Measurements from ENCODE around the gene CRIP1. TPM values are rescaled to one million over a fixed set of nuclear protein-coding genes. Genes with fewer than 3 reads are reported as not detected.

The CRIP1 gene
- total RNA-seq, 4 donors from 2014 or later = 34.0 to 110 (median 54.6) TPM

DNA sequence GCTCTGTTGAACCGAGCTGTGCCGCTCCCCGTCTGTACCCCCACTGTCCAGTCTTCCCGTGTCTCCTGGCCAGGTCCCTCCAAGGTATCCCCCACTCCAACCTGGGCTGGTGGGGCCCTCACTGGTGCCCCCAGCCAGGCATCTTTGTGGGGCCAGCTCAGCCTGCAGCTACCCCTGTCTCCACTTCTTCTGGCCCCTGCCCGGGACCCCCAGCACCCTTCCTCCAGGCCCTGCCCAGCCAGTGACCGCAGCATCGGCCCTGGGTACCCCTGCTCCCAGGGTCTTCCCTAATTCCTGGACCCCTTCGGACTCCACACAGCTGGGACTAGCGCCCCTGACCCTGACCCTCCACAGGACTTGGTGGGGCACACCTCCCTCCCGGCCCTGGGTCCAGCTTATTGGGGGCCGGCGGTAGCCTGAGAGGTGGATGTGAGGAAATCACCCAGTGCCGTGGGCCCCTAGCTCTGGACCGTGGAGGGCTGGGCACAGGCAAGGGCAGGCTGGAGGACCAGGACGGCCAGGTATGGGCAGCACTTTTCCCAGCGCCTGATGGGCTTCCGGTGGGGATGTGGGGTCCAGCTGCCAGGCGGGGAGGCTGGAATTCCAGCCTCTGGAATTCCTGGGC, 4.1 kb upstream of the CRIP1 start:
- no peaks in the 10 kb centered on the region for H3K9me3 ChIP-seq
- TF ChIP-seq, protein P1, sequence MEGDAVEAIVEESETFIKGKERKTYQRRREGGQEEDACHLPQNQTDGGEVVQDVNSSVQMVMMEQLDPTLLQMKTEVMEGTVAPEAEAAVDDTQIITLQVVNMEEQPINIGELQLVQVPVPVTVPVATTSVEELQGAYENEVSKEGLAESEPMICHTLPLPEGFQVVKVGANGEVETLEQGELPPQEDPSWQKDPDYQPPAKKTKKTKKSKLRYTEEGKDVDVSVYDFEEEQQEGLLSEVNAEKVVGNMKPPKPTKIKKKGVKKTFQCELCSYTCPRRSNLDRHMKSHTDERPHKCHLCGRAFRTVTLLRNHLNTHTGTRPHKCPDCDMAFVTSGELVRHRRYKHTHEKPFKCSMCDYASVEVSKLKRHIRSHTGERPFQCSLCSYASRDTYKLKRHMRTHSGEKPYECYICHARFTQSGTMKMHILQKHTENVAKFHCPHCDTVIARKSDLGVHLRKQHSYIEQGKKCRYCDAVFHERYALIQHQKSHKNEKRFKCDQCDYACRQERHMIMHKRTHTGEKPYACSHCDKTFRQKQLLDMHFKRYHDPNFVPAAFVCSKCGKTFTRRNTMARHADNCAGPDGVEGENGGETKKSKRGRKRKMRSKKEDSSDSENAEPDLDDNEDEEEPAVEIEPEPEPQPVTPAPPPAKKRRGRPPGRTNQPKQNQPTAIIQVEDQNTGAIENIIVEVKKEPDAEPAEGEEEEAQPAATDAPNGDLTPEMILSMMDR (IDR thresholded peaks at IDR 0.05) = no peak
- TF ChIP-seq EP300 (IDR thresholded peaks at IDR 0.05) = no peak
- TF ChIP-seq POLR2AphosphoS5 (IDR thresholded peaks at IDR 0.05) = no peak
- TF ChIP-seq POLR2A (IDR thresholded peaks at IDR 0.05; ENCODE audit: low read depth) = no peak
- peaks cover 84 to 100% (median 99%) of the 10 kb centered on the region in 4 donors for H3K4me1 ChIP-seq
- H3K27ac ChIP-seq (replicated peaks in 1 of 4) = peak overlapping the region; percentile 93 to 99 (median 96)
- WGBS = 75% methylated on average over 8 of the region's 18 CpGs
- peak overlapping the region in 3 of 4 donors; percentile 51 to 58 (median 56) for H3K4me3 ChIP-seq
- peaks cover 3 to 24% (median 20%) of the 10 kb centered on the region in 4 donors for H3K36me3 ChIP-seq
- H3K27me3 ChIP-seq = peaks cover 0 to 12% (median 0%) of the 10 kb centered on the region in 4 donors
- no peak for DNase-seq (ENCODE audit: extremely low spot score)
- intact Hi-C loops (cut with DNase I) = no loop called here

DNA sequence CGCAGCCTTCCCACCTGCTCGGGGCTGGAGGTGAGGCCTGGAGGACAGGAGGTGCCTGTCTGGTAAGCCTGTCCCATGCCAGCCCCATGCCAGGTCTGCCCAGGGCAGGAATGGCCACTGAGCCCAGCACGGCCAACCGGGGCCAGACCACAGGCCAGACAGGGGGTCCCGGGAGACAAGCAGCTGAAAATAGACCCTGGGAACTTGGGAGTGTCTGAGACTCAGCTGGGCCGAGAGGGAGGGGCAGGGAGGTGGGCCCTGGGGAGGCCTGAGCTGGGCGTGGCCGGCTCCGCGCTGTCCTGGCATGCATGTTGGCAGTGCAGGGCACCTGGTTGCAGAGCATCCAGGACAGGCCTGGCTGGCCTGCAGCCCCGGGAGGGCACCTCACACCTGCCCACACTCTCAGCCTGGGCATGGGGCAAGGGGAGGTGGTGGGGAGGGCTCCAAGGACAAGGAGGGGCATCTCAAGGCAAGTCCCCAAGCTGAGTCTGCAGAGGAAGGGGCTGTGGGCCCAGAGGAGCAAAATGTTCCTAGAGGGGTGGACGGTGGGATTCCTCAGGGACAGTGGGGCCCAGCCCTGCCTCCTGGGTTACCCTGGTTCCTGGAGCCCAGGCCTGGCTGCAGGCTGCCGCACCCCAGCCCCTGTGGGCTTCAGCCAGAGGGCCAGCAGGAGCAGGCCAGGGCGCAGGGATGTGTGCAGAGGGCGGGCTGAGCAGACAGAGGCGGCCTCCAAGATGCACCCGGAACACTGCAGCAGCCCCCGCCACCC, 3.2 kb upstream of the CRIP1 start:
- H3K9me3 ChIP-seq = no peaks in the 10 kb centered on the region
- 68% methylated on average over 9 of the region's 18 CpGs for WGBS
- peaks cover 0 to 17% (median 0%) of the 10 kb centered on the region in 4 donors for H3K27me3 ChIP-seq
- peaks cover 3 to 22% (median 16%) of the 10 kb centered on the region in 4 donors for H3K36me3 ChIP-seq
- DNase-seq (ENCODE audit: extremely low spot score) = no peak
- H3K4me3 ChIP-seq = no peak overlapping the region
- intact Hi-C loops (cut with DNase I) = no loop called here
- H3K4me1 ChIP-seq = peaks cover 85 to 100% (median 100%) of the 10 kb centered on the region in 4 donors
- peak overlapping the region; percentile 93 to 99 (median 96) for H3K27ac ChIP-seq (replicated peaks in 1 of 4)
- peak in 1 of 2 donors; percentile 4 for TF ChIP-seq POLR2AphosphoS5 (IDR thresholded peaks at IDR 0.05)
- no peak for TF ChIP-seq EP300 (IDR thresholded peaks at IDR 0.05)

DNA sequence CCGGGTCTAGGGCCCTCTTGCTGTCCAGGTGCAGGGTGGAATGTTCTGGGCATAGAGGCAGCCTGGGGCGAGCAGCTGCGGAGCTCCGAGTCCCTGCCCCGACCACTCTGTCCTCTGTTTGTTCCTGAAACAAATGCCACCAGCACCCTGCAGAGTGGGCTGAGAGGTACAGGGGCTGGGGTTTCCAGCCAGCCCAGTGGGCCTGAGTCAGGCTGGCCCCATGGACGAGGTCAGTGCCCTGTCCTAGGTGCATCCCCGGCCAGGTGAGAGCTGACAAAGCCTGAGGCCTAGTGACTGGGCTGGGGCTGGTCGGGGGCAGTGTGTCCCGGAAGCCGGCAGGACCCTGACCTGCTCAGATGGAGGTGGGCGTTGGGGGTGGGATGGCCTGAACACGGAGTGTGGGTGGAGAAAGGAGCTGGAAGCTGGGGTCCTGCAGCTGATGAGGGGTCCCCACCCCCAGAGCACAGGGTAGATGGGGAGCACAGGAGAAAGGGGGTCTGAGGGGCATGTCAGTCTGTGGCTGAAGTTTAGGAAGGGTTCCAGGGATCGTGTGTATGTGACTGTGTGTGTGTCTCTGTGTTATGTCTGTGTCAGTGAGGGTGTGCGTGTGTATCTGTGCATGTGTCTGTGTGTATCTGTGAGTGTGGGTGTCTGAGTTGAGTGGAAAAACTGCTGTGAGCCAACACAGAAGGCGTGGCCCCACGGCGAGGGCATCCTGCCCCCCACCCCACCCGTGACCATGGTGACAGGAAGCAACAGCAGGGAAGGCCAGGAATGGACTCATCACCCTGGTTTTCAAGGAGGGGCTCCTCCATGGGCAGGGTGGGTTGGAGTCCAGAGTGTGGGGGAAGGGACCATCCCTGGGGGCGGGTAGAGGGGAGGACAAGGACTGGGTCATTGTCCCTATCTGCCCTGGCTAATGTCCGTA, 2.4 kb upstream of the CRIP1 start:
- DNase-seq (ENCODE audit: extremely low spot score) = no peak
- TF ChIP-seq POLR2AphosphoS5 (IDR thresholded peaks at IDR 0.05) (peak in 1 of 2 donors; percentile 69), POLR2A (IDR thresholded peaks at IDR 0.05; ENCODE audit: low read depth) (no peak)
- TF ChIP-seq, protein P1 (IDR thresholded peaks at IDR 0.05) = no peak
- Histone ChIP-seq H3K4me3 (no peak overlapping the region), H3K27ac (replicated peaks in 1 of 4) (peak overlapping the region; percentile 93 to 99 (median 96)), H3K9me3 (no peaks in the 10 kb centered on the region), H3K4me1 (peaks cover 90 to 100% (median 100%) of the 10 kb centered on the region in 4 donors), H3K27me3 (peaks cover 0 to 14% (median 0%) of the 10 kb centered on the region in 4 donors), H3K36me3 (peaks cover 3 to 18% (median 8%) of the 10 kb centered on the region in 4 donors)
- 40% methylated on average over 13 of the region's 20 CpGs for WGBS
- intact Hi-C loops (cut with DNase I) = no loop called here

DNA sequence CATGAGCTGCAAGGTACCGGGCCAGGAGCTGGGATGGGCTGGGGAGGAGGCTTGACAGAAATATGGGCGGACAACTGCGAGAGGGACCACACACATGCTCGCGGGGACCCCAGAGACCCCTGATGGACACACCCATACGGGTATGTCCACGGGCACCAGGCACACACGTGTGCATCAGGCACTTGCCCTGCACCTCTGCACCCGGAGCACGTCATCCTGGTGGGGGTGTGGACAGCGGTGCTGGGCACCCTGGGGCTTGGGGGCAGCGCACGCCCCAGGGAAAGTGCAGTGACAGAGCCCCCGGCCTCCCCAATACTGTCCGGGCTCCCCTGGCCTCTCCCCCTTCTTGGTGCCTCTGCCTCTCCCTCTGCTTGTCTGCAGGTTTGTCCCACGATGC, 1.7 kb upstream of the CRIP1 start:
- Histone ChIP-seq H3K9me3 (no peaks in the 10 kb centered on the region), H3K36me3 (peaks cover 0 to 11% (median 1%) of the 10 kb centered on the region in 4 donors), H3K4me3 (no peak overlapping the region), H3K27ac (replicated peaks in 1 of 4) (peak overlapping the region; percentile 93 to 99 (median 96)), H3K27me3 (peaks cover 0 to 14% (median 0%) of the 10 kb centered on the region in 4 donors), H3K4me1 (peaks cover 92 to 100% (median 100%) of the 10 kb centered on the region in 4 donors)
- TF ChIP-seq POLR2A (IDR thresholded peaks at IDR 0.05; ENCODE audit: low read depth) = no peak
- WGBS = no CpG with 5 or more reads among the region's 16 CpGs
- intact Hi-C loops (cut with DNase I) = loop anchor here (5.0 kb wide), 1 partner anchor 38 kb away; no protein-coding TSS in a partner anchor
- no peak for DNase-seq (ENCODE audit: extremely low spot score)

DNA sequence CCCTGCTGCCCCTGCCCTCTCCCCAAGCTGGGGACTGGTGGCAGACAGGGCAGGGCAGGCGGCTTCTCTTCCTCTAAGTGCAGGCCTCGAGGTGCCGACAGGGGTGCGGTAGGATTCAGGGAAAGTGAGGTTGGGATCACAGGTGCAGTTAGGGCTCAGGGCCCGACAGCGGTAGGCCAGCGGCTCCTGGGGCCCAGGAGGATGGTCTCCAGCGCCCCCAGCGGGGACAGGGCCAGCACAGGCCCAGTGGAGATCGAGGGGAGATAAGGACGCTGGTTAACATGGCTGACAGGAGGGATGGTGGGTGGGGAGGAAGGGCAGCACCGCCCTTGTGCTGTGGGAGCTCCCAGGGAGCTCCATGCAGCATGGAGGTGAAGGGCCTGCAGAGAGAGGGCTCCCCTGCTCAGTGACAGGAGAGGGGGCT, 935 bp upstream of the CRIP1 start:
- Histone ChIP-seq H3K4me1 (peaks cover 87 to 97% (median 96%) of the 10 kb centered on the region in 4 donors), H3K9me3 (no peaks in the 10 kb centered on the region), H3K27me3 (peaks cover 0 to 14% (median 0%) of the 10 kb centered on the region in 4 donors), H3K27ac (replicated peaks in 1 of 4) (peak overlapping the region; percentile 93 to 99 (median 96)), H3K36me3 (peaks cover 0 to 8% (median 0%) of the 10 kb centered on the region in 4 donors), H3K4me3 (peak overlapping the region; percentile 68 to 75 (median 72))
- intact Hi-C loops (cut with DNase I) = loop anchor here (5.0 kb wide), 1 partner anchor 38 kb away; no protein-coding TSS in a partner anchor
- TF ChIP-seq POLR2A (IDR thresholded peaks at IDR 0.05; ENCODE audit: low read depth) = no peak
- no peak for TF ChIP-seq POLR2AphosphoS5 (IDR thresholded peaks at IDR 0.05)
- no peak for TF ChIP-seq EP300 (IDR thresholded peaks at IDR 0.05)
- TF ChIP-seq, protein P1 (IDR thresholded peaks at IDR 0.05) = peak in 1 of 3 experiments; percentile 30
- 54% methylated on average over 9 of the region's 12 CpGs for WGBS
- no peak for DNase-seq (ENCODE audit: extremely low spot score)
